OCI-M1 (cell line): ENCODE measurements around the gene TMEM266.

Experiments used
- DNase-seq: peaks from one replicate; lab custom pipeline; 2025; lab: John Stamatoyannopoulos, UW

Gene TMEM266

DNA sequence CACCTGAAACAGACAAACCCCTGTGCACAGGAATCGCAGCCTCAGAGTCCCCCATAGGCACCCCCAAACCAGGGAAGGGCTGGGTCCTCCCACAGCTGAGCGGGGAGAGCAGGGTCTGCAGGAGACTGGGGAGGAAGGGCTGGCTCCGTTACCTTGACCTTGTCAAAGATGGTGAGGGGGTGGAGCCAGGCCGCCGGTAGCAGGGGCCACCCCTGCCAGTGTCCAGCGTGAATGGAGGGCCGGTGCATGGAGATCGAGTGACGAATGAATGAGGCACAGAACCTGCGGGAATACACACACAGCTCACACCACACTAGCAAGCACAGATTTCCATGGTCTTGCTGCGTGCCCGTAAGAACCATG, 102.2 kb downstream of the TMEM266 start:
- no peak for DNase-seq

DNA sequence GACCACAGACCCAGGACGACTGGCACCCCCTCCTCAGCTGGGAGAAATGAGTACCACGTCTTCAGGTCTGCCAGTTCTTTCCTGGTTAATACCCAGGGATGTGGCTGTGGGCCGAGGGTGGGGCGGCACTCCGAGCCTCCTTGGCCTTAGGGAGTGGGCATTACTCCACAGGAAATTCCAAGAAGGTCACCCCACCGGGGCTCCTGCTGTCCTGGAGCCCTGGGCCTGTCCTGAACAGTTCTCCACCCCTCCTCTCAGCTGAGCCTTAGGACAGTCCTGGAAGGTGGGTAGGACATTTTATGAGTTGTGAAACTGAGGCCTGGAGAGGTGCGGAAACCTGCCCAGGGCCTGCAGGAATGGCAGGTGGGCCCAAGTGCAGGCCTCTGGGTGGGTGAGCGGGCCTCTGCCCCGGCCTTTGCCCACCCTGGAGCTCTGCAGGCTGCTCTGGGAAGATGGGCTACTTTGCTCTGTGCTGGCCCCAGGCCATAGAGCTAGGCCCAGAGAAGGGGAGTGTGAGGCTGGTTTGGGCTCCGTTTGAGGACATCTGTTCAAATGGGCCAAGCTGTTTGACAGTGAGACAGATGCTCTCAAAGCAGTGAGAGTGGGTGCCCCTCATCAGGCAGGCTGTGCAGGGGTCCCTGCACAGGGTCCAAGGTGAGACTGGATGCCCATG, 103.1 kb downstream of the TMEM266 start:
- DNase-seq, result no peak

DNA sequence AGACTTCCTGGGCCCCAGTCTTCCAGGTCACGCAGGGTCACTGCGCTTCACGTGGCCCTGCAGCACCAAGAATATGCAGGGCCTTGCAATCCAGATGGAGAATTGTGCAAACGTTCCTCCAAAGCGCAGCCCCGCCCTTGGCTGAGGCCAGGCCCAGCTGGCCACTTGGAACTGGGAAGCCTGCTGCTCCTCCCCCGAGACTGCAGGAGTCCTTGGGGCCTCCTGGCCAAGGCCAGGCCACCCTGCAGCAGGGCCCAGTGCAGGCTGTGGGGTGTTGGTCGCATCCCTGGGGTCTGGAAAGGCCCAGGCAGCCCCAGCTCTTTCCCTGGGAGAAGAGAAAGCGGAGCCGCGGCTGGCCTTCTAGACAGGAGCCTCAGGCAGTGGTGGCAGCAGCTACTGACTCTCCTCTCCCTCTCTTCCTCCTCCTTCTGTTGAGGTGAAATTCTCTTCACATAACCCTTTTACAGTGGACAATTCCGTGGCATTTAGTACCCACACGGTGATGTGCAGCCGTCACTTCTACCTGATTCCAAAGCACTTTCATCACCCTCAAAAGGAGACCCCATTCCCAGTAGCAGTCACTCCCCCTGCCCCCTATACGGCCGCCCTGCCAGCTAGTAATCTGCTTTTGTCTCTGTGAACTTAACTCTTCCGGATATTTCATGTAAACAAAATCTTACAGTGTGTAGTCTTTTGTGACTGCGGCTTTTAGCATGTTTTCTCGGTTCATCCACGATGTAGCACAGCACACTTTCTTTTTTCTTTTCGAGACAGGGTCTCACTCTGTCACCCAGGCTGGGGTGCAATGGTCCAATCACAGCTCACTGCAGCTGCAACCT, 103.9 kb downstream of the TMEM266 start:
- DNase-seq, result no peak

DNA sequence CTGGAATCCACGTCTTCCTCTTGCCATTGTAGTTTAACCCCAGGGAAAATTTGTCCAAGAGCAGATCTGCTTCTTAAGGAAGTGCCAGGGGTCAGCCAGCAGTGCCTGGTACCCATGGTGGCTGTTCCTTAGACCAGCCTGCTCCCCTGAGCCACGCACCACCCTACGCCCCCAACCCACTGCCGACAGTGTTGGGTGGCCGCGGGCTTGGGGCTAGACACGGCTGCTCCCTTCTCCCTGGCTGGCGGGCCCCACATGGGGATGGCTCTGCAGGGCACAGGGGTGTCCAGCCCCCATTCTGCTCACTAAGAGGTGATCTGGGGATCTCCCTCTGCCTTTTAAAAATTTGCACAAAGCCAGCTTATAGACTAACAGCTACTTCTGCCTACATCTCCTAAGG, 104.8 kb downstream of the TMEM266 start:
- no peak for DNase-seq

DNA sequence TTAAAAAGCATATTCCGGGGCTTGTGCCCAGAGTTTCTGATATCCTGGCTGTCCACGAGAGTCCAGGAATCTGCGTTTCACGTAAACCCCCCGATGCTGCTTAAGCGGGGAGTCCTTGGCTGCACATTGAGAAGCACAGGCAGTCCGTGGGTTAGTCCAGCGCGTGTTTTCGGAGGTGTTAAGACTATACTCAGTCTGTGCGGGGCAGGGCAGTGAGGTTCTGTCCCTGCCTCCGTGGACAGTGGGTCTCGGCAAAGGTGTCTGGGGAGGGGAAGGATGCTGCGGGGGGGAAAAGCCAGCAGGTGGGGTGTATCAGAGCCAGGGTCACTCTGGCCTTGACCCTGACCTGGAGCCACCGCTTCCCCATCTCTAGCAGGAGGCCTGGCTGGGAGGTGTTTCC, 106.2 kb downstream of the TMEM266 start:
- DNase-seq, result no peak

DNA sequence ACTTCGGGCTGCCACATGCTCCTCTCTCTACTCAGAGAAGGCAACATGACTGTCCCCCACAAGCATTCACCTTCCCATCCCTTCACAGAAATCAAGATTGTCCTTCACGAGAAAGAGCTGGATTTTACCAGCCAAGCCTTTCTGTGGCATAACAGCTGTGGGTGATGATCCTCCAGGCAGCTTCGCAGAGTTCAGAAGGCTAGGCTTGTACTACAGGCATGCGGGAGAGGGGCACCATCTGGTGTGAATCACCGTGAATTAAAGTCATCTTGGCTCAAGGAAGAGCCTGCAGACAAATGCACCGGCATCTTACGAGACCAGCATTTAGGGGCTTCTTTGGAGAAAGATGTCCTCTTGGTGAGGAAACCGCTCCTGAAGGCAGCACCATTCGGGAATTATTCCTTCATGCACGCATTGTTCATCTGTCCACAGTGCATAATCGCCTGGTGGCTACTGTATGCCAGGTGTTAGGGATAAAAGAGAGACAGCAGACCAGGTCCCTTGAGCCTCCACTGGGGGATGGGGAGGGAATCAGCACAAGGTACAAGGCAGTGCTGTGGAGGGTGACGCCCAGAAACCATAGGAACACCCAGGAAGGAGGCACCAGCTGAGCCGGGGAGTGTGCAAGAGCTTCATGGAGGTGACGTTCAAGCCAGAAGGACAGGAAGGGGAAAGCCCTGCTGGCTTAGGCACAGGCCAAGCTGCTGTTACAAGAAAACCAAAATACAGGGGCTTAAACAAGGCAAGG, 108.6 kb downstream of the TMEM266 start:
- DNase-seq, result no peak

DNA sequence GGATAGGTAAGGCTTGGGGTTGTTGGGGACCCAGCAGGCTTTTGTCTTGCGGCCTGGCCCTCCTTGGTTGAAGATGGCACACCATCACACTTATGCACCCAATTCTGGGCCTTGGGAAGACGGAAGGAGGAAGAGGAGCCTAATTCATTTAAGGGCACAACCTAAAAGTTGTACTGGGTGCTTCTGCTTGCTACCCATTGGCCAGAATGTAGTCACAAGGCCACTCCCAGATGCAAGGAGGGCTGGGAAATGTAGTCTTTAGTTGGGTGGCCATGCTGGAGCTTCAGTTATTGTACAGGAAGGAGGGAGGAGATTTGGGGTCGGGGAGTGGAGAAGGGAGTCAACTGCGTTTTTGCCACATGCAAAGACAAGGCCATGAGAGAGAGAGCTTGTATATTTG, 109.2 kb downstream of the TMEM266 start:
- peak; percentile 42 for DNase-seq

DNA sequence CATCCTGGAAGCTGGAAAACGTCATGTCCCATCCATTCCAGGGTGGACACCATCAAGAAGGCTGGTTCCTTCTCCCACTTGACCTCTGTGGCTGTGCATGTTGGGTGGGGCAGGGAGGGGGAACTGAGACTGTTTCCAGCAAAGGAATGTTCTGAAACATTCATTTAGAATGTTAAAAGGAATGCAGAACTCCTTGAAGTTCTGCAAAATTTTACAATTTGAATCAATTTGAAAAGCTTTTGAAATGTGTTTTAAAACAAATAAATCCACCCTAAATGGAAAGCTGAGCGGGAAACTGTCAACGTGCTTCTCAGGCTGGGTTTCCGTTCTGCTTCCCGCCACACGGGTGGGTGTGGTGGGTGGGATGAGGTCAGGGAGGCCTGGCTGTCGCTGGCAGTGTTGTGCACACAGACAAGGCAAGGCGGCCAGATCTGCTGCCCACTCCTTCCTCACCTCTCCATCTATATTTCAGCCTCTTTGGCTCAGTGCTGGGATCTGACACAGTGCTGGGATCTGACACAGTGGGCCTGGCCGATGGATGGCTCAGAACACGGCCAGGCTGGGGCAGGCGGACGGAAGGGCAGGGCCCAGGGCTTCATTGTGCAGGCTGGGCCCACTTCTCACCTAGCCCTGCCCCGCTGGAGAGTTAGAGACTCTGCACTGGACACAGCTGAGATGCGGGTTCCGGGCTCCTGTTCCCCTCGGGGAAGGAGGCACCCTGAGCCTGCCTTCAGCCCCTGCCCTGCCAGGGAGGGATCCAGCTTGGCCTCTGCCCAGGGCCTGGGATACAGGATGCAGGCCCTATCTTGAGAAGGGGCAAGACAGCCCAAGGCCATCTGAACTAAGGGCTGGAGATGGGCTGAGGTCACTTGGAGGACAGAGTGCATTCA, 110.4 kb downstream of the TMEM266 start:
- DNase-seq, result no peak

DNA sequence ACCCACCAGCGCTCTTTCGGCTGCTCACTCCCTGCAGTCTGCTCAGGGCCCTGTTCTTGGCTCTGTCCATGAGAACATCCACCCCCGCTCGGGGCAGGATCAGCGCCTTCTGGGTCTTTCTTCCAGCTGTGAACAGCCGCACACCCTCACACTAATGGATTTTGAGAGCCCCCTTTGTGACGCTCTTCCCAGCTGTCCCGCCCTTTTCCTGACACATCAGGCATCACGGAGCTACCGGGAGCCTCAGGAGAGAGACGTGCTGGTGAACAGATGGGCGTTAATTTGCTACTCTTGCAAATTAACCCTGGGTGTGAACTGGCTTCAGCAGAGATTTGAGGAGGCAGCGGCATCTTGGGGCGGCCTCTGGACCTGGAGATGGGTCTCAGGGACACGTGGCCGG, 113.0 kb downstream of the TMEM266 start:
- no peak for DNase-seq

DNA sequence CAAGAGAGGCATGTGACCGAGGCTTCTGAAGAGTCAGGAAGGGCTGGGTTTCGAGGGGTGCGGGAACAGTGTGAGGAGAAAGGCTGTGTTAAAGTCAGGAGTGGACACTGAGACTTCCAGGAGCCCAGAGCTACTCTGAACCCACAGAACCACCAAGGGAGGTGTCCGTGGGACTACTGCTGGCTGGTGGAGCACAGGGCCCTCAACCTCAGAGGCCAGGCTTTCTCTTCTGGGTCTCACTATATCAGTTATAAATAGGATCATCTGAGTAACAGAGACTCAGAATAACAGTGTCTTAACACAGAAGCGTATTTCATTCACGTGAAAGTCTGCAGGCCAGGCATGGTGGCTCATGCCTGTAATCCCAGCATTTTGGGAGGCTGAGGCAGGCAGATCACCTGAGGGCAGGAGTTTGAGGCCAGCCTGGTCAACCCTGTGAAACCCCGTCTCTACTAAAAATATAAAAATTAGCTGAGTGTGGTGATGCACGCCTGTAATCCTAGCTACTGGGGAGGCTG, 113.6 kb downstream of the TMEM266 start:
- DNase-seq, result no peak

DNA sequence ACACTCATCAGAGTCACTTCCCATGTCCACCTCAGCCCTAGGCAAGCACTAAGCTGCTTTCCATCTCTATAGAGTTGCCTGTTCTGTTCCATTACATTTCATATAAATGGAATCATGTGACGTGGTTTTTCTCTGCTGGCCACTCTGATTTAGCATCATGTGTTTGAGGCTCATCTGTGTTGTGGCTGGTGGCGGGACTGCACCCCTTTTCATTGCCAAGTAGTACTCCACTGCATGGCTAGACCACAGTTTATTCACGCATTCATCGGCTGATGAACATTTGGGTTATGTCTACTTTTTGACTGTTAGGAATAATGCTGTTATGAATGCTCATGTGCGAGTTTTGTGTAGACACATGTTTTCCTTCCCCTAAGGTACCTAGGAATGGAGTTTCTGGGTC, 114.9 kb downstream of the TMEM266 start:
- DNase-seq, result no peak

DNA sequence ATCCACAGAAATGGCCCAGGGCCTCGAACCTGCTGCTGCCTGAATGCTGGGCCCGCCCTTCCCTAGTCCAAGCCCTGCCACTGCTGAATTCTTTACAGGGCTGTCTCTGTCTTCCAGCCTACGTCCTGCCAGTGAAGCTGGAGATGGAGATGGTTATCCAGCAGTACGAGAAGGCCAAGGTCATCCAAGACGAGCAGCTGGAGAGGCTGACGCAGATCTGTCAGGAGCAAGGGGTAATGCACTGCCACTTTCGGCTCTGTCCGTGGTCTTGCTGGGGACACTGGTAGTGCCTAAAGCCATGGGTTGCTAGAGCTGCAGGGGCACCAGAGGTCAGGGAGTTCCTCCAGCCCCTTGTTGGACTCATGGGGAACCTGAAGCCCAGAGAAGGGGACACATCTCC, 115.7 kb downstream of the TMEM266 start:
- no peak for DNase-seq

DNA sequence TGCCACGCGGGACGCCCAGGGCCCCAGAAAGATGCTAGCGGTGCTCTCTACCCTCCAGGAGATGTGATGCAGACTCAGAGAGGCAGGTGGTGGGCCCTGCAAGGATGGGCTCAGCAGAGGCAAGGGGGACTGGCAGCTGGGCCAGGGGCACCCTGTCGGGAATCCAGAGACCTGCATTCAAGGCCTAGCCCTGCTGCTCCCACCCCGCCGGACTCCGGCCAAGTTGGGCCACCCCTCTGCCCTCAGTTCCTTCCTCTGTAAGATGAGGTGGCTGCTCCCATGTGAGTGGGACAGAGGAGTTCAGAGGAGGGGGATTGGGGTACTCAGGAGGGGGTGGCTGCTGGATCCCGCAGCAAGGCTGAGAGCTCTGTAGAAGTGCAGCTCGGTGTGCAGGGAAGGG, 116.3 kb downstream of the TMEM266 start:
- no peak for DNase-seq

DNA sequence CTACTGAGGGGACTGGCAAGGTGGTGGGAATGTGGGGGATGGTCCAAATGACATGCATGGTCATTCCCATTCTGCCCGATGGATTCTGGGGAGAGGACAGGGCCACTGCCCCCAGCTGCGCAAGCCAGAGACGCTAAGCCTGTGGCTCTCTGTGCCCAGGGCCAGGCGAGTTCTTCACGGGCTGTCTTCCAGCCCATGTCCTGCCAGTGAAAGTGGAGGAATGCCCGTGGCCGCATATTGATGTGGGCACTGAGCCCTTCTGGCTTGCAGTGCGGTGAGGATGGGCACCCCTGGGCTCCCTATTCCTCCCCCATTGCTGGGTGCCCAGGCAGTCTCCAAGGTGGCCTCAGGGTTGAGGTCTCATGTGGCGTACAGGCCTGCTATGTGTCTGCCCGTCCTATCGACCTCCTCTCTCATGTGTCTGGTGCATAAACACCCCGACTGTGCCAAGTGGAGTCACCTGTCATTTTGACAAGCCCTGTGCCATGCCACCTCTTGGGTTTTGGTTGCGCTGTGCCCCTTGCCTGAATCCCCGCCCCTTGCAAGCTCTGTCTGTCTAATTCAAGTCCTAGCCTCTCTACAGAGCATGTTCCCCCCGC, 116.8 kb downstream of the TMEM266 start:
- no peak for DNase-seq

DNA sequence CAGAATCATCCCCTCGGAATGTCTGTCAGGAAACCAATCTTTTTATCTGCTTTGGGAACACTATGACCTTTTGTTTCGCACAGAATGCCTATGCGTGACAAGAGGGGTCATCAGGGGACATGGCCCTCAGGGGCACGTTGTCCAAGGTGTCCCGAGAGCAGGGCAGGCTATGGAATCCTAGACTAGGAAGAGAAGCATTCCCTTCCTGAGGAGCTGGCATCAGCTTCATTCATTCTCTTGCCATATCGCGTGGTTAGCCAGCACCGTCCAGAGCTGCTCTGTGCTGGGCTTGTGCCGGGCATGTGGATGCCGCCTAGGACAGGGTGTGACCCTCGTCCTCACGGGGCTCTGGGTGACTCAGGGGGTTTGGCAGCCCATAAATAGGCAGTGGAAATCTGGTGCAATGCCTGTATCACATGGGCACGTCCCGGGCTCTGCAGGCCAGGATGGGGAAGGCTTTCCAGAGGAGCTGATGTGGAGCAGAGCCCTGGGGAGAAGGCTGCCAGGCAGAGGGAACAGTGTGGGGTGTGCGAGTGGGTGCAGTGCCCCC, 117.8 kb downstream of the TMEM266 start:
- DNase-seq, result no peak

DNA sequence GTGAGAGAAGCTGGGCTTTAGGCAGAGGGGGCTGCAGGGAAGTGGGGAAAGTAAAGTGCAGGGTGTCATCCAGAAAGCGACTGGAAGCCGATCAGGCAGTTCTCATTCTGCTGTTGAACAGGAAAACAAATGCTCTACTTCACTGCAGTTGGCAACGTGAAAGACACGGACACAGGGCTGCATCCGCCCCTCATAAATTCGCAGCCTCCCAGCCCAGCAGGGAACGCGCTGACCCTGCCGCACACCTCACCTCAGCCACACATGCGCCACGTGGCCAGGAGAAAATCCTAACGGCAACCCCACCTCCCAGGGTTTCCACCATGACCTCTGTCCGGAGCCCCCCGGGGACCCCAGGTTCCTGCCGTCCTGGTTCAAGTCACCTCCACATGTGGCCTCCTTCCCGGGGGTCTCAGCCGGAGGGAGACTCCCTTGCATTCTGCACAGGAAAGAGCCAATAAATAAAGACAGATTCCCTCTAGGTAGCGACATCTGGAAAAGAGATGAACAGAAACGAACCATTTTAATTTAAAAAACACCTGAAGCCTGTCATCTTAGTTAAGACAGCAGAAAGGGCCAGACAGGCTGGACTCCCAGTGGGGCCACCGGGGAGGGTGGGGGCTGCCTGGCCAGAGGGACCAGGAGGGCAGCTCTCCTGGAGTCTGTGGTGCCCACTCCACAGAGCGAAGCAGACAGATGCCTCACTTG, 118.7 kb downstream of the TMEM266 start:
- DNase-seq, result no peak

DNA sequence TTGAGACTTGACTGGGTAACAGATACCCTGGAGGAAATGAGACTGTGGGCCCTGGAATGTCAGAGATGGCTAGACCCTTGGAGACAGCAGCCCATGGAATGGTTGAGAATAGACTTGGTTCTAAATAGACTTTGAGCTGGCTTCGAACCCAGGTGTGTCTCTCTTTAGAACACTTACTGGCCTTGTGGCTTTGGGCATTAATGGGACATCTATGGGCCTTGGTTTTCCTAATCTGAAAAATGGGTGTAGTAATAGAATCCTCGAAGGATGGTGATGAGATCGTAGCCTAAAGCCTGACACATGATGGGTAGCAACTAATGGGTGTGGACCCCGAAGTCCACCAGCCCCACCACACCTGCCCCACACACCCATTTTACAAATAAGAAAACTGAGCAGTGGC, 119.2 kb downstream of the TMEM266 start:
- no peak for DNase-seq

DNA sequence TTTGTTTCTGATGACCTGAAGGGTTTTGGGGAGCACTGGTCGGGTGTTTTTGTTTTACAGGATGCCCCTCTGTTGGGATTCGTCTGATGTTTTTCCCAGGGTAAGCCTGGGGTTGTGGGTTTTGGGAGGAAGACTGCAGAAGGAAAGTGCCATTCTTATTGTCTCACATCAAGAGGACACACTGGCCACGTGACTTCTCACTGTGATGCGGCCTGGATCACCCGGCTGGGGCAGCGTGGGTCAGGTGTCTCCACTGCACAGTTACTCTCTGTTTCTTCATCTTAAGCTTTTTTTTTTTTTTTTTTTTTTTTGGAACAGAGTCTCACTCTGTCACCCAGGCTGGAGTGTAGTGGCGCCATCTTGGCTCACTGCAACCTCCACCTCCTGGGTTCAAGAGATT, 120.5 kb downstream of the TMEM266 start:
- no peak for DNase-seq

DNA sequence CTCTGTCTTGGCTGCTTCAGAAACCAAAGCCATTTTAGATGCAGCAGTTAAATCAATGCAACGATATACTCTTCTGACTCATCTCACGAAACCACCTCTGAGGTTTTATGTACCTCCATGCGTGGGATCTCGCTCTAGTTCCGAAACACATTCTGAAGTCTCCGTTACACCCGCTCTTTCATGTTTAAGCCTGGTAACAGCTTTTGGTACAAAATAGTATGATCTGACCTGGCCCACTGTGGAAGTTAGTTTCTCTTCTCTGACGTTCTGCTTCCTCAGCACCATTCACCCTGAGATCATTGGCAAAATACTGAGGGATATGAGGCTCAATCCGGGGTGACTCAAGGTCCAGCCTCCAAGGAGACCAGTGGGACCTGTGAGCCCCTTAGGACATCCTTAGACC, 121.9 kb downstream of the TMEM266 start:
- no peak for DNase-seq

DNA sequence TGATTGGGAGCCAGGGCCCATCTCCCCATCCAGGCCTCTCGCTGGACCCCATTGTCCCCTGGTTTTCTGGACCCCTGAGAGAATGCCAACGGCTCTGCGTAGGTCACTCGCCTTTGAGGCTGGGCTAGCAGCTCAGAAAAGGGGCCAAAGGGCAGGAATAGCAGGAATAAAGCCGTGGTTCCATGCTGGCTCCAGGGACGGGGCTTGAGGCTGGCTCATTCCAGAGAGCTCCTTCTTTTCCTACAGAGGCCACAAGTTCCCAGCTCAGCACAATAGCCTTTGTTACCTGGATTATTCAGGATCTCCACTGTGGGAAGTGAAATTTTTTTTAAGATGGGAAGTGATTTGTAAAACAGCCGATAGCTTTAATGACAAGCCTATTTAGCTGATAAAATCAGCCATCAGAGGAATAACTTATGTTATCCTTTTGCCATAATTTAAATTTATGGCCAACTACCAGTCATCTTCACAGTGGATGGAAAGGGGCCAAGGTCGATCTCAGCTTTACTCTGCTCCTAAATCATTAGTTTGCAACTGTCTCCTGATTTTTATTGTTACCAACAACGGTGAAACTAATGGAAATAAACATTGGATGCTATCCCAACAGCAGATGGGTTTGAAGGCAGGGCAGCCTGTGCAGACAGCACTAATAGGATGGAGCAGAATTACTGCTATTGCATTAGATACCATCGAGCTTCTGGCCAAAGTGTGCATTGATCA, 124.3 kb downstream of the TMEM266 start:
- DNase-seq, result no peak
